ENCODE data around the gene TH.

The TH gene

GRCh38 chr11:2187280-2187707 lies 15.7 kb upstream of the TH start:
- DNase-seq (ENCODE audit: low read depth): no peak
- no peak for TF ChIP-seq CTCF (IDR thresholded peaks at IDR 0.05; ENCODE audit: control insufficient read depth, extremely low read depth, insufficient read depth)
- no peak overlapping the region for H3K4me3 ChIP-seq (ENCODE audit: low read depth, low read length)

DNA sequence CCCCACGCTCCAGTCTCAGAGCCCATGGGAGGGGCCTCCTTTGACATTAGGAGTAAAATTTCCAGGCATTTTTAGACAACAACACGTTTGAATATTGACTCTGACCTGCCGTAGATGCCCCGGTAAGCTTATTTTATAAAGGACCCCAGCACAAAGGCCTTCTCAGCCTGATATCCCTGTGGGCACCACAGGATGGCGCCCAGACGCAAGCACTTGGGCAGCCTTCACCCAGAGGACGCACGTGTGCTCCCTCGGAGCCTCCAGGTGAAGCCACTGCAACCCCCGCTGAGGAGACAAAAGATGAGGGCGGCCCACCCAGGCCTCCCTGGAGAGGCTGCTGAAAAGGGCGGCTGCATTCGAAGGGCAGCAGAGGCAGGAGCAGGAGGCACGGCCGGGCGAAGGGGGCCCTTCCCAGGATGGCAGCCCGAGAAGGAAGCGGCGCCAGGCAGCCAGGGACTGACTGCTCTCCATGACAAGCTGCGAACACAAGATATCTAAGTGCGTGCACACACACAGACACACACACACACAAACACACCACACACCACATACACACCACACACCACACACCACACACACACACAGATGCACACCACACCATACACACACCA lies 15.2 kb upstream of the TH start:
- DNase-seq (ENCODE audit: low read depth): no peak
- peak; percentile 55 for TF ChIP-seq CTCF (IDR thresholded peaks at IDR 0.05; ENCODE audit: control insufficient read depth, extremely low read depth, insufficient read depth)
- no peak overlapping the region for H3K4me3 ChIP-seq (ENCODE audit: low read depth, low read length)

- H3K4me3 ChIP-seq (ENCODE audit: low read depth, low read length): no peak overlapping the region
- no peak for DNase-seq (ENCODE audit: low read depth)
- no peak for TF ChIP-seq CTCF (IDR thresholded peaks at IDR 0.05; ENCODE audit: control insufficient read depth, extremely low read depth, insufficient read depth)
These were observed 13.9 kb upstream of the TH start for GRCh38 chr11:2185324-2186085.

DNA sequence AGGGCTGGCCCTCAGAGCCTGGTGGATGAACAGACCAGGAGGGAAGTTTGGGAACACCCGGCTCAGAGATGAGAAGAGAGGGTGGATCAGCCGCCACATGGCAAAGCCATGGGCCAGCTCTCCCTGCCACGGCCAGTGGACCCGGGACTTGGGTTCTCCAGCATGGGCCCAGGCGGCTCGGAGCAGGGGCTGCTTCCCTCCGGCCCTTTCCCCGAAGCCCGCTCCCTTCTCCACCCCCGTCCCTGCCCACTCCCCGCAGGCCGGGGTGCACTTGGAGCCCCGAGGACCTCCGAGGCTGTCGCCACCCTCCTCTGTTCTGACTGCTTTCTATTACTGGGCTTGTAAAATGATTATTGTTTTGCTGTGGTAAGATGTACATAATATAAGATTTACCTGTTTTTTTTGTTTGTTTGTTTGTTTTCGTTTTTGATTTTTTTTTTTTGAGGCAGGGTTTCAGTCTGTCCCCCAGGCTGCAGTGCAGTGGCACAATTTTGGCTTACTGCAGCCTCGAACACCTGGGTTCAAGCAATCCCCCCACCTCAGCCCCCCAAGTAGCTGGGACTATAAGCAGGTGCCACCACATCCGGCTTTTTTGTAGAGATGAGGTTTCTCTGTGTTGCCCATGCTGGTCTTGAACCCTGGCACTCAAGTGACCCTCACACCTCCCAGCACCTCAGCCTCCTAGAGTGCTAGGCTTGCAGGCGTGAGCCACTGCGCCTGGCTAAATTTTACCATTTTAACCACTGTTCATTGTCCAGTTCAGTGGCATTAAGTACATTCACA lies 11.3 kb upstream of the TH start:
- no peak for DNase-seq (ENCODE audit: low read depth)

GRCh38 chr11:2182075-2182474 lies 10.5 kb upstream of the TH start:
- TF ChIP-seq CTCF (IDR thresholded peaks at IDR 0.05; ENCODE audit: control insufficient read depth, extremely low read depth, insufficient read depth): no peak
- no peak overlapping the region for H3K4me3 ChIP-seq (ENCODE audit: low read depth, low read length)
- no peak for DNase-seq (ENCODE audit: low read depth)

More for the DNA sequence above, 11.3 kb upstream of the TH start:
- TF ChIP-seq CTCF (IDR thresholded peaks at IDR 0.05; ENCODE audit: control insufficient read depth, extremely low read depth, insufficient read depth): no peak
- H3K4me3 ChIP-seq (ENCODE audit: low read depth, low read length): no peak overlapping the region

DNA sequence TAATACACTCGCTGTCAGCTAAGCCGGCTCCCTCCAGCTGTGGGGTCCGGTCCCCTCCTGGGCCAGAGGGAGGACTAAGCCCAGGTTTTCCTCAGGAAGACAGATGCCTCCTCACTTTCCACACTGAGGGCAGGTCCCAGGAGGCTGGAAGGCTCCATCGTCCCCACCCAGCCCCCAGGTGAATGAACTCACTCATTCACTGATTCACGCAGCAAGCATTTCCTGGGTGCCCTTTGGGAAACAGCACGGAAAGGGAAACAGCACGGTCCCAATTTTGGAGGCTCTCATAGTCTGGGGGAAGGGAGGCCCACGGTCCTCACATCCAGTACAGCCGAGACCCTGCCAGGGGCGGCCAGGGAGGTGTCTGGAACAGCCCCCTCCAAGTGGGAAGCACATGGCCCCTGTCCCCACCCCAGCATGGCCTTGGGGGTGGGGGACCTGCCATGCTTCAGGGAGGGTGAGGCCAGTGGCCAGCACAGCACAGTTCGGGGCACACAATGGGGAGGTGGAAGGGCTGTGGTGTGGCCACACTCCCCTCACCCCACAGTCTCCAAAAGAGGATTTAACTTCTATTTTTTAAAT lies 9.3 kb upstream of the TH start:
- no peak for TF ChIP-seq CTCF (IDR thresholded peaks at IDR 0.05; ENCODE audit: control insufficient read depth, extremely low read depth, insufficient read depth)
- H3K4me3 ChIP-seq (ENCODE audit: low read depth, low read length): no peak overlapping the region
- no peak for DNase-seq (ENCODE audit: low read depth)

All from LNCaP clone FGC (cell line).